ENCODE measurements around the gene TBC1D24. TPM values are rescaled to one million over a fixed set of nuclear protein-coding genes. Genes with fewer than 3 reads are reported as not detected.

TBC1D24 gene
- total and polyA plus RNA-seq, 2 donors (not counting 1 experiment from before 2014, with no cell fraction given), result 7.1 to 9.4 TPM

DNA sequence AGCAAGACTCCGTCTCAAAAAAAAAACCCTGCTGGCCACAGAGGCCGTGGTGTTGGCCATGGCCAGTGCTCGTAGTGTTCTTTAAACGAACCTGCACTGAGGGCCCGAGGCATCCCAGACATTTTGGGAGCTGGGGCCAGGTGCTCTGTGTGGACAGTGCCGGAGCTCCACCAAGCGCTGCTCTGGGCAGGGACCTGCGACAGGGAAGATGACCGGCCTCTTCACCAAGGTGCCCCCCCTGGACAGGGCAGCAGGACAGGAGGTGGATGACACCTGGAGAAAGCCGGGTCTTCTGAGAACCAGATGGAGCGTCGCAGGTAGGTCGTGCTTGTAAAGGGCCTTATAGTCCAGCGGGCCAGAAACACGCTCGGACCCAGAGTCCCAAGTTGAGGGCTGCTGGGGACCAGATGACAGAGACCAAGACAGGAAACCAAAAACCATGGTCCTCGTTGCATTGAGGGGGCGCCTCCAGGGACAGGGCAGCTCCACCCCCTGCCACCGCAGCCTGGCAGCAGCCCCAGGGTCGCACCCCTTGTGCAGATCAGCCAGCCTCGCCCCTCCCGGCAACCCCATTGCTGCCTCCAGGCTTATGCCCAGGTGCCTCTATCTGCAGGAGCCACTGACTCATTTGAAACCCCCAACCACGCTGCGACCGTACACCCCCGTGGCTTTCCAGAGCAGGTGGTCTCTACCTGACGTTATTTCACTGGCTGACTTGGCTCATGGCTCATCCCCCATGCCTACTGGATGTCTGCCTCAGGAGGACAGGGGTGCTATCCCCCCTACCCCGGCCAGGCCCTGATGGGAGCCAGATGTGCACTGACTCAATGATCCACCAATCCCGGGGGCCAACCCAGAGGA lies 8.0 kb upstream of the TBC1D24 start:
- Histone ChIP-seq H3K36me3 (replicated peaks in 1 of 2; ENCODE audit: control extremely low read depth in 1 of 2, control insufficient read depth in 1 of 2, extremely low read depth in 1 of 2, insufficient read depth in 2 of 2, low read length in 1 of 2) (no peaks in the 10 kb centered on the region), H3K9me3 (ENCODE audit: control extremely low read depth in 1 of 3, control insufficient read depth in 2 of 3, insufficient read depth in 1 of 3, low read length in 2 of 3) (no peaks in the 10 kb centered on the region), H3K27ac (ENCODE audit: low read length in 2 of 2) (no peak overlapping the region), H3K4me2 (replicated peaks; ENCODE audit: low read depth, low read length, poor library complexity, severe bottlenecking) (peak overlapping the region; percentile 97), H3K79me2 (ENCODE audit: control insufficient read depth, insufficient read depth, low read length) (no peaks in the 10 kb centered on the region), H4K20me1 (ENCODE audit: control insufficient read depth, insufficient read depth, low read length, poor library complexity, severe bottlenecking) (peaks cover 24% of the 10 kb centered on the region), H2AFZ (ENCODE audit: insufficient read depth, low read depth, low read length, poor library complexity, severe bottlenecking) (no peak overlapping the region), H3K4me3 (ENCODE audit: control extremely low read depth in 1 of 5, extremely low read depth in 1 of 5, insufficient read depth in 1 of 5, low read depth in 2 of 5, low read length in 4 of 5) (no peak overlapping the region), H3K9ac (ENCODE audit: low read length) (no peak overlapping the region), H3K4me1 (ENCODE audit: control insufficient read depth in 2 of 2, insufficient read depth in 2 of 2, low read length in 2 of 2) (peaks cover 42 to 50% of the 10 kb centered on the region in 2 donors), H3K27me3 (replicated peaks in 1 of 4; ENCODE audit: control extremely low read depth in 1 of 4, control insufficient read depth in 3 of 4, insufficient read depth in 4 of 4, low read length in 3 of 4) (peaks cover 0 to 37% (median 19%) of the 10 kb centered on the region in 4 experiments)
- 40% methylated on average over 29 of the region's 29 CpGs for WGBS (ENCODE audit: insufficient coverage)
- intact Hi-C loops (cut with micrococcal nuclease), result no loop called here
- ChIA-PET POLR2A (no interaction called here), CTCF (no interaction called here)
- peak overlapping the region; percentile 45 for H3K4me3 Mint-ChIP-seq
- DNase-seq (peak; percentile 30), ATAC-seq (ENCODE audit: low read depth) (no peak)
- peaks cover 15% of the 10 kb centered on the region for H3K27me3 Mint-ChIP-seq
- H3K27ac Mint-ChIP-seq, result peak overlapping the region; percentile 15
- no peaks in the 10 kb centered on the region for H3K9me3 Mint-ChIP-seq (ENCODE audit: insufficient read depth)
- H3K4me1 Mint-ChIP-seq, result peaks cover 31% of the 10 kb centered on the region
- TF ChIP-seq, protein P1, sequence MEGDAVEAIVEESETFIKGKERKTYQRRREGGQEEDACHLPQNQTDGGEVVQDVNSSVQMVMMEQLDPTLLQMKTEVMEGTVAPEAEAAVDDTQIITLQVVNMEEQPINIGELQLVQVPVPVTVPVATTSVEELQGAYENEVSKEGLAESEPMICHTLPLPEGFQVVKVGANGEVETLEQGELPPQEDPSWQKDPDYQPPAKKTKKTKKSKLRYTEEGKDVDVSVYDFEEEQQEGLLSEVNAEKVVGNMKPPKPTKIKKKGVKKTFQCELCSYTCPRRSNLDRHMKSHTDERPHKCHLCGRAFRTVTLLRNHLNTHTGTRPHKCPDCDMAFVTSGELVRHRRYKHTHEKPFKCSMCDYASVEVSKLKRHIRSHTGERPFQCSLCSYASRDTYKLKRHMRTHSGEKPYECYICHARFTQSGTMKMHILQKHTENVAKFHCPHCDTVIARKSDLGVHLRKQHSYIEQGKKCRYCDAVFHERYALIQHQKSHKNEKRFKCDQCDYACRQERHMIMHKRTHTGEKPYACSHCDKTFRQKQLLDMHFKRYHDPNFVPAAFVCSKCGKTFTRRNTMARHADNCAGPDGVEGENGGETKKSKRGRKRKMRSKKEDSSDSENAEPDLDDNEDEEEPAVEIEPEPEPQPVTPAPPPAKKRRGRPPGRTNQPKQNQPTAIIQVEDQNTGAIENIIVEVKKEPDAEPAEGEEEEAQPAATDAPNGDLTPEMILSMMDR (IDR thresholded peaks at IDR 0.05), result no peak
- TF ChIP-seq EZH2 (IDR thresholded peaks at IDR 0.05; ENCODE audit: borderline replicate concordance, insufficient read depth, low read depth, low read length, poor library complexity, severe bottlenecking), result no peak

Data from B cell (primary cell).